DLD1 (cell line): ENCODE measurements around the gene SOCS3.

ENCODE experiments used
- in situ Hi-C: cut with HindIII; loops from 2 replicates; pipeline ENCODE4 v1.10.0; 2017; ENCODE audit warnings: low sequenced_read_pairs

Gene SOCS3

DNA sequence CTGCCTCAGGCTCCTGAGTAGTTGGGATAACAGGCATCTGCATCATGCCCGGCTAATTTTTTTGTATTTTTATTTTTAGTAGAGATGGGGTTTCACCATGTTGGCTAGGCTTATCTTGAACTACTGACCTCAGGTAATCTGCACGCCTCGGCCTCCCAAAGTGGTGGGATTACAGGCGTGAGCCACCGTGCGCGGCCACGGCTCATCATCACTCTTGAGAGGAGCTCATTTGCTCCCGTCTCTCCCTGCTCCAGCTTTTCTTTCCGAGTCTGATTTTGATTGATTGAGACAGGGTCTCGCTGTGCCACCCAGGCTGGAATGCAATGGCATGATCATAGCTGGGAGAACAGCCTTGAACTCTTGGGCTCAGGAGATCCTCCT lies 31.2 kb upstream of the SOCS3 start:
- in situ Hi-C loops: no loop called here

GRCh38 chr17:78390241-78391050 lies 30.6 kb upstream of the SOCS3 start:
- in situ Hi-C loops: no loop called here

DNA sequence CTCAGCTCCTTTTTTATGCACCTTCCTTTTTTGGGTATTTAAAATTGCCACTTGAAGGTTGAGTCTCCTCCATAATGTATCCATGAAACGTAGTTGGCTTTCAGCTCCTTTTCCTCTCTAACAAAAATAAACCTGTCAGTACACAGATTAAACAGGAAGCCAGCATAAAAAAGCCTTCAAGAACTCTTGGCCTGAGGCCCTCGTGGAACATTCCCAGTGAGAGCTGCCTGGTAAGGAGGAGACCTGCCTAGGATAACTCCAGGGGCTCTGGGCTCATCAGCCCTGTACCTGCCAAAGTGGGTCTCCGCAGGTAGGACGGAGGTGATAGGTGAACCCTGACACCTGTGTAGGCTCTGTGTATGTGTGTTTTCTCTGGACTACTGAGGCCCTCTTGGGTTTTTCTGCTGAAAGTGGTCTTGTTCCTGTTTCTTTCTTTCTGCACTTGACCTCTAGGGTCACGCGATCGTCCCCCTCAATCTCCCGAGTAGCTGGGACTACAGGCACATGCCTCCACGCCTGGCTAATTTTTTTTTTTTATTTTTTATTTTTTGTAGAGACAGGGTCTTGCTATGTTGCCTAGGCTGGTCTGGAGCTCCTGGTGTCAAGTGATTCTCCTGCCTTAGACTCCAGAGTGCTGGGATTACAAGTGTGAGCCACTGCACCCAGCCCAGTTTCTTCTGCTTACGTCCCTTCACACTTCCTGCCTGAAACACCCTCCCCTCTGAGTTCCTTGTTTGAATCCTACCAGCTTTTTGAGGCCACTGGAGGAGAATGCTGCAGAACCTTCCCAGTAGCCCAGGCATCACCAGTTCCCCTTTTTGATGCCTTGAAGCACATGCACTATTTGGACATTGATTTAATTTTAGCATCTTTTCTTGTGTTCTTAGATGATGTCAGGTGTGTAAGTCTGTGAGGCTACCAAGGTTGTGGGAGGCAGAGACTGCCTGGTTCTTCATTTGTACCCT lies 28.4 kb upstream of the SOCS3 start:
- in situ Hi-C loops: no loop called here

- in situ Hi-C loops: no loop called here
These were observed 24.8 kb upstream of the SOCS3 start for GRCh38 chr17:78384479-78385175.

DNA sequence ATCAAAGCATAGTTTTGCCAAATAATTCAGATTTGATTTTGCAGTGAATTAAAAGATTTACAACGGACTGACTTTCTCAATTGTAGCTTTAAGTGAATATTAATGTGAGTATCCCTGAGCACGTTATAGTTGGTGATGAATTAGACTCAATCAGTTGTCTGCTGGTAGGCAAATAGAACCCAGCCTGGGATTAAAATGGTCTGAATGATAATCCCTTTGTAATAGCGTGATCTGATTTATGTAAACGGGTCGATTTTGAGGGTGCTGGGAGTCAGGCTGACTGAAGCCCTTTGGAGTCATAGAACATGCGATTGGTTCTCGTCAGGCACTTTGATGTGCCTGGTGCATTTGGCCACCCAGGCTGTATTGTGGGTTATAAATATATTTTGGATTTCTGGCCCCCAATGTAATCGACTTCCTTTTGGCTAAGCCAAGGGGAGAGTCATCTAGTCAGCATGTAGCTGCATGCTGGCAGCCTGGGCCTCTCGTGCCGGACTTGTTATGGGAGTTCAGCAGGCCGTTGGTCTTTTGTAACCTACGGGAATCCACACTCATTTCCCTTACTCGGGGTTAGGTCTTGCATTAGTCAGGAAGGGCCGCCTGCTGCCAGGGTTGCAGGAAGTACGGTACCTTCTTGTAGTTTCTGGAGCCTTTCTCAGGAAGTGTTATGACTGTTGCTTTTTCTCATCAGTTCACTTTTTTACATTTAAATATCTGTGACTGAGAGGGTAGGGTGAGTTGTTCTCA lies 24.0 kb upstream of the SOCS3 start:
- in situ Hi-C loops: no loop called here

GRCh38 chr17:78381601-78382232 lies 21.8 kb upstream of the SOCS3 start:
- in situ Hi-C loops: no loop called here

DNA sequence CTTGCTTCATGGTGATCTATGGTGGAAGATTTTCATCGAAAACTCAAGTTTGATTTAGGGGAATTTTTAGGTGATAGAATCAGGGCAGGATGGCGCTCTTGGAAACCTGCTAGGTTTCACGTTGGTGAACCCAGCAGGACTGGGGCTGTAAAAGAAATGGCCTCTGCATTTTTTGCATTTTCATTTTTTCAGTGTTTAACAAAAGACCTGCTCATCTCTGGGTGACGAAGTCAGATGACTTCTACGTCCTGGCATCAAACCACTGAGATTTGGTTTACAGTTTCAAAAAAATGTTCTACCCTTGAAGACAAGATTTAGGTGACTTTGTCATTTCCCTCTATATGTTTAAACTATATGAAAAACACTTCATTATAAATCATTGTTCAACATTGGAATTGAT lies 20.5 kb upstream of the SOCS3 start:
- in situ Hi-C loops: no loop called here

DNA sequence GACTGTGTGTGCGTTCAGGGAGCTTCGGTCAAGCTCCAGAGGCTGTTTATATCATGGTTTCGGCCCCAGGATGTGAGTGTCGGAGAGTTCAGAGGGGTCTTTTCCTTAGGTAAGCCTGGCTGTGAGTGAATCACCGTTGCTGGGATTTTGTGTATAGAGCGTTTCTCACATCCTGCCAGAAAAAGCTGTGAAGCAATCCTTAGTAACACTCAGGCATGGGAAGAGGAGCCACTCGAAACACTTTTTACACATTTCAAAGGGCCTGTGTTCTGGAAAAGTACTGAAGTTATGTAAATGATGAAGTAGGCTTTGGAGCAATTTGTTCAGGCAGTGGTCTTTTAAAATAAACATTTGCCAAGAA lies 19.2 kb upstream of the SOCS3 start:
- in situ Hi-C loops: no loop called here

DNA sequence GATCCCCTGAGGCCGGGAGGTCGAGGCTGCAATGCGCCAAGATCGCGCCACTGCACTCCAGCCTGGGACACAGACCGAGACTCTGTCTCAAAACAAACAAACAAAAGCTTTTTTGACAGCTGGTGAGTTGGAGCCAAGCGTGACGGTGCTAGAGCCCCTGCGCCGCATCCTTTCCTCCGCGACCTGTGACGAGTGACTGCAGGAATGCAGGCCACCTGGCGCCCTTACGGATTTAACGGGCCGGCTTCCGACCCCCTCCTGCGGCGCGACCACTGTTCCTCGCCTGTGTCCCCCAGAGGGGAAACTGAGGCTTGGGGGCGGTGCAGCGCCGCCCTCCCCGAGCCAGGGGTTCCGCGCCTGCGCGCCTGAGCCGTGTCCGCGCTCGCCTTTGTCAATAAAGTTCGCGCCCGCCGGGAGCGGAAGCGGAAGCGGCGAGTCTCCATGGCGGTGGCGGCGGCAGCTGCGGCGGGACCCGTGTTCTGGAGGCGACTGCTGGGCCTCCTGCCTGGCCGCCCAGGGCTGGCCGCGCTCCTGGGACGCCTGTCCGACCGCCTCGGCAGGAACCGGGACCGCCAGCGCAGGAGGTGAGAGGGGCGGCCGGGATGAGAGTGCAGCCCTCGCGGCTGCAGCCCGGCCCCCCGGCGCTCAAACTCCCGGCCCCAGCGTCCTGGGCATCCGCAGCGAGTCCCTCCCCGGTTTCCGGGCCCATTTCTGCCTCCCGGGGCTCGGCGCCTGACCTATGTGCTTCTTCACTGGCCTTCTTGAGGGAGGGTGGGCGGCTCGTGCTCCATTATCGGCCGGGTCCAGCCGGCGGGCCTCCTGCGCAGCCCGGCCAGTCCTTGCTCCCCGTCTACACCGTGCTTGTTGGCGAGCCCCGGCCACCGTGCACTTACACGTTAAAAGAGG lies 18.6 kb upstream of the SOCS3 start, which contains the start of gene PGS1:
Gene PGS1, plus strand, starts transcription at position 425 of the 906 bp plus-strand sequence. Its CDS starts 17 bp downstream, at position 442.
- in situ Hi-C loops: no loop called here

DNA sequence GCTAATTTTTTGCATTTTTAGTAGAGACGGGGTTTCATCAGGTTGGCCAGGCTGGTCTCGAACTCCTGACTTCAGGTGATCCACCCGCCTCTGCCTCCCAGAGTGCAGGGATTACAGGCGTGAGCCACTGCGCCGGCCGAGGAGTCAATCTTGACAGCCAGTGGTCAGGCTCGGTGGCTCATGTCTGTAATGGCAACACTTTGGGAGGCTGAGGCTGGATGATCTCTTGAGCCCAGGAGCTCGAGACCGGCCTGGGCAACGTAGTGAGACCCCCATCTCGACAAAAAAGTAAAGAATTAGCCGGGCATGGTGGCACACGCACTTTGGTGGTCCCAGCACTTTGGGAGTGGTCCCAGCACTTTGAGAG lies 18.0 kb upstream of the SOCS3 start:
- in situ Hi-C loops: no loop called here

GRCh38 chr17:78376161-78376560 lies 16.3 kb upstream of the SOCS3 start:
- in situ Hi-C loops: no loop called here

DNA sequence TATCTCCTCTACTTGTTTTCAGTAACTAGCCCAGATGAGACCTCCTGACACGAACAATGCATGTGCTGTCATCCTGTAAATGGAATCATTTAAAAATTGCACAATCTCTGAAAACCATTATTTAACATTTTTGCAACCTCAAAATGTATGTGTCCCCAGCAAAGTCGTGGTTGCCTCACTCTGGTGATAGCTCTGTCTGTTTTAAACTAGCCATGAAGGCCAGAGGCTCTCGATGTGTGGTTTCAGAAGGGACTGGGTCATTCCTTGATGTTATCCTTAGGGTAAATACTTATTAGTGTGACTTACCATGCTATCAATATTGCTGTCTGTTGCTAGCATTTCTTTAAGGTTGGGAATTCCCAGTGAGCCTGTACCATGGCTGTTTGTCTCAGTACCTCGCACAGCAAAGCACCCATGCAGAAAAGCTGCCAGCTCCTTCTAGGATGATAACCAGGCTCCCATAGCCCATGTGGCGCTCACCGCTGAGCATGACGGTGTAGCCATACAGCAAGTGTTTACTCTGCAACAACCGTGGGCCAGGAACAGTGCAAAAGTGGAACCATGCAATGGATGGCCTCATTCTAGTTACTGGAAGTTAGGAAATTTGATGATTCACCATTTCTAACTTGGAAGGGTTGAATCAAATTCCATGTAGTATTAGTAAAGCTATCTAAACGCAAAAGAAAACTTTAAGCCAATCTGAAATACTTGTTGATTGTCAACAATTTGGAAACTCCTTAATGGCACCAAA lies 15.7 kb upstream of the SOCS3 start:
- in situ Hi-C loops: no loop called here

- in situ Hi-C loops: no loop called here
These were observed 14.9 kb upstream of the SOCS3 start for GRCh38 chr17:78374631-78375274.

DNA sequence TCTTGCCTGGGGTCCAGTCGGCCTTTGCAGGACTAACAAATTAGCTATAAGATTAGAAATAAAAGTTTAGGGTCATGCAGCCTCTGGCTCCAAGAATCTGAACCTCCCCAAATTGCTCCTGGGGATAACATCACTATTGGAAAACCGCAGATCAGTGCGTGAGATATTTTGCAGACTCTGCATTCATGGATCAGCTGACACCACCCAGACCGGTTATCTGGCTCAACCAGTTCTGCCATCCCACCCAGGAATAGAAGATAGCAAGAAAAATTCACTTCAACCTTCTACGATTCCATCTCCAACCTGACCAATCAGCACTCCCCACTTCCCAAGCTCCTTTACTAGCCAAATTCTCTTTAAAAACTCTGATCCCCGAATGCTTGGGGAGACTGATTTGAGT lies 14.3 kb upstream of the SOCS3 start:
- in situ Hi-C loops: no loop called here

DNA sequence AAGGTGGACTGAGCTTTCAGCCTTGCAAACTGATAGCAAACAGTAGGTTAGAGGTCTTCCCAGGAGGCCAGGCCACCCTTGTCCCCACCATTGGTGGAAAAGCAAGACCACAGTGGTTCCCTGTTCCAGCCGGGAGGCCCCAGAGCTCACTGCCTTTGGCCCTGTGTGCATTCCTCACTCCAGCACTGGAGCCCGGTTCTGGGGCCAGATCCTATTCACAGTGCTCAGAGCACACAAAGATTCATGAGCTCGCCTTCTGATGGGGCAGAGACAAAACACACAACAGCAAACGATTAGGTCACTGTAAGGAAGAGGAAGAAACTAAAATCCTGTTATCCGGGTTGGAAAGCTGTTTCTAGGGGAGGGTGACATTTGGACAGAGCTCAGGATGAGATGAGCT lies 13.0 kb upstream of the SOCS3 start:
- in situ Hi-C loops: no loop called here

DNA sequence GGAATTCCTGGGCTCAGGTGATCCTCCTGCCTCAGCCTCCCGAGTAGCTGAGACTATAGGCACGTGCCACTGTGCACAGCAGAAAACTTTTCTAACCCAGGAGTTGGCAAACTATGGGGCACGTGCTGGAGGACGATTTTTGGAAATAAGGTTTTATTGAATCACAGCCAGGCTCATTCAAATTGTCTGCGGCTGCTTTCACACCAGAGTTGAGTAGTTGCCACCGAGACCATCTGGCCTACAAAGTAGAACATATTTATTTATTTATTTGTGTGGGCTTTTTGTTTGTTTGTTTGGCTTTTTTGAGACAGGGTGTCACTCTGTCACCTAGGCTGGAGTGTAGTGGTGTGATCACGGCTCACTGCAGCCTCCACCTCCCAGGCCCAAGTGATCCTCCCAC lies 11.2 kb upstream of the SOCS3 start:
- in situ Hi-C loops: no loop called here

- in situ Hi-C loops: no loop called here
These were observed 10.0 kb upstream of the SOCS3 start for GRCh38 chr17:78369791-78370381.
